GOT3 (cell line): ENCODE results near the gene EPHB3.

Experiments used
- DNase-seq: peaks from one replicate; lab custom pipeline; 2025; ENCODE audit warnings: mixed read lengths; lab: John Stamatoyannopoulos, UW

Gene EPHB3

GRCh38 chr3:184561061-184561912 is at the start of gene EPHB3:
TSS of gene EPHB3 (plus strand) at chr3:184561785. CDS start at chr3:184562236, 451 bp downstream.
- DNase-seq: peak; percentile 99

- DNase-seq: no peak
These were observed 49.0 kb upstream of the EPHB3 start for GRCh38 chr3:184512621-184513020.

- peak; percentile 45 for DNase-seq
These were observed 48.1 kb upstream of the EPHB3 start for GRCh38 chr3:184513276-184514170.

GRCh38 chr3:184514171-184514490 is 47.5 kb upstream of the EPHB3 start:
- DNase-seq: no peak

- no peak for DNase-seq
These were observed 37.6 kb upstream of the EPHB3 start for GRCh38 chr3:184523825-184524615.

- DNase-seq: no peak
These were observed 36.6 kb upstream of the EPHB3 start for GRCh38 chr3:184524981-184525336.

- DNase-seq: no peak
These were observed 36.1 kb upstream of the EPHB3 start for GRCh38 chr3:184525337-184526087.

- no peak for DNase-seq
These were observed 35.5 kb upstream of the EPHB3 start for GRCh38 chr3:184526088-184526433.

- no peak for DNase-seq
These were observed 29.8 kb upstream of the EPHB3 start for GRCh38 chr3:184531626-184532280.

- DNase-seq: no peak
These were observed 28.4 kb upstream of the EPHB3 start for GRCh38 chr3:184532940-184533732.

GRCh38 chr3:184537885-184538665 is 23.5 kb upstream of the EPHB3 start:
- DNase-seq: no peak

- DNase-seq: no peak
These were observed 22.7 kb upstream of the EPHB3 start for GRCh38 chr3:184538666-184539431.

GRCh38 chr3:184539801-184540435 is 21.7 kb upstream of the EPHB3 start:
- DNase-seq: no peak

- DNase-seq: no peak
These were observed 20.6 kb upstream of the EPHB3 start for GRCh38 chr3:184540777-184541681.

GRCh38 chr3:184541886-184542562 is 19.6 kb upstream of the EPHB3 start:
- no peak for DNase-seq

GRCh38 chr3:184542577-184542976 is 19.0 kb upstream of the EPHB3 start:
- no peak for DNase-seq

- DNase-seq: no peak
These were observed 18.3 kb upstream of the EPHB3 start for GRCh38 chr3:184543256-184543655.
